Suppressor macrophage treated with lipopolysaccharide for 4 hours (primary cell): ENCODE results near the gene SAMD14.

Source experiments
- DNase-seq: peaks from one replicate; pipeline ENCODE4 v3.0.0-alpha.2; 2020

The SAMD14 gene

DNA sequence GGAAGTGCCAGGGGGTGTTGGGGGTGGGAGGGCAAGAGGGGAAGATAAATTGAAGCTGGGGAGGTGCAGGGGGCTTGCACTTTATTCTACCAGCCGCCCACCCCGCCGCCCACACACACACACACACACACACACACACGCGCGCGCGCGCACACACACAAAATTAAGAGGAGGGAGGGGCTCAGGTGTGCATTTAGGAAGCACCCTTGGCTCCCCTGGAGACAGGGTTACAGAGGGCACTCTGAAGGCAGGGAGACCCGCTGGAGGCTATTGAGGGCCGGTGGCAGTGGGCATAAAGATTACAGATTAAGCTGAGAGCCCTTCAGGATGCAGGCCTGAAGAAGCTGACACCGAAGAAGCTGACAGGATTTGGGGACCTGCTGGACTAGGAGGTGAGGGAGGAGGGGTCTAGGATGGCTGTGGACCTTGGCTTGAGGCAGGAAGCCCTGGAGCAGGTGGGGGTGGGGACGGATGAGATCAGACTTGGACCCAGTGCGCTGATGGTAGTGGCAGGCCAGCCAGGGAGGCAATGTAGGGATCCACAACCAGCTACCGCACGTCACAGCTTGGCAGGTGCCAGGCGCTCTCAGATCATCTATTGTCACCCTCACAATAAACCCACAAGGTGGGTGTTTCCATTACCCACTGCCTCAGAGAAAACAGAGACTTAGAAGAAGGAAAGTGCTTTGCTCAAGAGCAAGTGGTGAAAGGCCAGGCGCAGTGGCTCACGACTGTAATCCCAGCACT lies 772 bp upstream of the SAMD14 start:
- no peak for DNase-seq

- no peak for DNase-seq
Observed at GRCh38 chr17:50129353-50129727, 620 bp downstream of the SAMD14 start.

- peak; percentile 46 for DNase-seq
Observed at GRCh38 chr17:50128441-50129352, 1.3 kb downstream of the SAMD14 start.

DNA sequence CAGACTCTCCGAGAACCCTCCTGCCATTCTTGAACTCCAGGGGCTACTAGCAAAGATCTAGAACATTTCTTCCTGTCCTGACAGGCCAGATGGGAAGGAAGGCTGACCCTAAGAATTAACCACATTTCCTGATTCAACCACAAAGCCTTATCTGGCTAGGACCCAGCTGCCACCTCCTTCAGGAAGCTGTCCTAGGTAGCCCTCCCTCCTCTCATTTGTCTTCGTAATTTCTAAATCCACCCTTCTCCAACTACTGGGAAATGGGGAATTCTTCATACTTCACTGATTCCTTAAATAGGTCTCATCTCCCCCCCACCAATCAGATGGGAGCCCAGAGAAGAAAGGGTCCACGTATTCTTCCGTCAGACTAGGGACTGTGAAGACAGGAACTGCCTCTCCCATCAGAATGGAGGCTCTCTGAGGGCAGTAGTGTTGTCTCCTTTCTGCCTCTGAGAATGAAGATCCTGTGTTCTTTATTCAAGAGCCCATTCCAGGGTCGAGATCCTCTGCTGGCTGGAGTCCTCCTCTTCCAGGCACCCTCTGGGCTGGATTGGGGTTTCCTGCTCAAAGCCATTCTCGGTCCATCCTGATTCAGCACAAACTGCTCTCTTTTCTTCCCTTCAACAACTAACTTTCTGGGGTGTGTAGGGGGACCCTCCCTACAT lies 2.1 kb downstream of the SAMD14 start:
- DNase-seq = no peak

GRCh38 chr17:50125420-50125997 lies 4.5 kb downstream of the SAMD14 start:
- DNase-seq = no peak

DNA sequence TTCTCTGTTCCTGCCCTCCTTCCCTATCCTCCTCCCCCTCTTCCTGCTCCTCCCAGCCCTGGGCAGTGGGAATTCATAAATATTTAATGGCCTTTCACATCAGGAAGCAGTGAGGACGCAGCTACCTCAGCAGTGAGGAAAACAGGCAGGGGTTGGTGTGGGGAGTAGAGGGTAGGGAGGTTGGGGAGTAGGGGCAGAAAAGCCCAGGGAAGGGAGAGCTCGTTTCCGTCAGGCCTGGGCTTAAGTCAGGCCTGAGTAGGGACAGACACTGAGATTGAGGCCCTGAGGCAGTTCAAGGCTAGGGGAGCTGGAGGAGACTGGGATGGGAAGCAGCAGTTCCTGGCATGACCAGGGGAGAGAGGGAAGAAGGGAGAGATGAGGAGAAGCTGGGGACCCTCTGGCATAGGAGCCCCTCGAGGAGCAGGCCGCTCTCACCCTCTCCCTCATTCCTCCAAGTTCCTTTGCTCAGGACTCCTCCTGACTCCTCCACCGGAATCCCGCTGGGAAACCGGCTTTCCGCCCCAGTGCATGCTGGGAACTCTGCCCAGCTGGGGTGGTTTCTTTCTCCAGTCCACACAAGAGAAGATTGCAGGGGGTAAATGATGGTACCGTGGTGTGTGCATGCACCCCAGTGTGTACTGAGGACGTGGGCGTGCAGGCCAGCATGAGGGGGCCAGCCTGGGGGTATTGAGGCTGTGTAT lies 6.2 kb downstream of the SAMD14 start:
- DNase-seq = no peak

GRCh38 chr17:50122945-50123344 lies 7.0 kb downstream of the SAMD14 start:
- DNase-seq = no peak

- DNase-seq = no peak
Observed at GRCh38 chr17:50120475-50121253, 9.3 kb downstream of the SAMD14 start.

GRCh38 chr17:50118828-50119218 lies 11.1 kb downstream of the SAMD14 start:
- no peak for DNase-seq

- no peak for DNase-seq
Observed at GRCh38 chr17:50118076-50118827, 11.7 kb downstream of the SAMD14 start.

GRCh38 chr17:50117202-50118051 lies 12.5 kb downstream of the SAMD14 start:
- DNase-seq = peak; percentile 52

DNA sequence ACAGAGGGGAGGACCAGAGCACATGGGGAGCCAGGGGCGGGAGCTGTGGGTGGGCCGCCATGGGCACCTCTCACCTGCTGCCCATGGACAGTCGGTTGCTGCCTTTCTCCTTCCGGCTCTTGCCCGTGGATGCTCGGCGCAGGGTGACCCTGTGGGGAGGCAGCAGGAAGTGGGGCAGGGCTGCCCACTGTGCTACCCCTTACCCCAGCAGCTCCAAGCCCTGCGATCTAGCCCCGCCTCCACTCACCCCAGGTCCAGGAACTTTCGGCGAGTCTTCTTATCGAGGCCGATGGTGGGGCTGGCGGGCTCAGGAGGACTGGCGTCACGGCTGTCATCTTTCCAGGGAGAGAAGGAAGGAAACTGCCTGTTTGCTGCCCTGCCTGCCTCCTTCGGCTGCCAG lies 14.2 kb downstream of the SAMD14 start:
- no peak for DNase-seq

GRCh38 chr17:50114849-50115357 lies 15.1 kb downstream of the SAMD14 start:
- peak; percentile 81 for DNase-seq

- no peak for DNase-seq
Observed at GRCh38 chr17:50114401-50114800, 15.6 kb downstream of the SAMD14 start.

DNA sequence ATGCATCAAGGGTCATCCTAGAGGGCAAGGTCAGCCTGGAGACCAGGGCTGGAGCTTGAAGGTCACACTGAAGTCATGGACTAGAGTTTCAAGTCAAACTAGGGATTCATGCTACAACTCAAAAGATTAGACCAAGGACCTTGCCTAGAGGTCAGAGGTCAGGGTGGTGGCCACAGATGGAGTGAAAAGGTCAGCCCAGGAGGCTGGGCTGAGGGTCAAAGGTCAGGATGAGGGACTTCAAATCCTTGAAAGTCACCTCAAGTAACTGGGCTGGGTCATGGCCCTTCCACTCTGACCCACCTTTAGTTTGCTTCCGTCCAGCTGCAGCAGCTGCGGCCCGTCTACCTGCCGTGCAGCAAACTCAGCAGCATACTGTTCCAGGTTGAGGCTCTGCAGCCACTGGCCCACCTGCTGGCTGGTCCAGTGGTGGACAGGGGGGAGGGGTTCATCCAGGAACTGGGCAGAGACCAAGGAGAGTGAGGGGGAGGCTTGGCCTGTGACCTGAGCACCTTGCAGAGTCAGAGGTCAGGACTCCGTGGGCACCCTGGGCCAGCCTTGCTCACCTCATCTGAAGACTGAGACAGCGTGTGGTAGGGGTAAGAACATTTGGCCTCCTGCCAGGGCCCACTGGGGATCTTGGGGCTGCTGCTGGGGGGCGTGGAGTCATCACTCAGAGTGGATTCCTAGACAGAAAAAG lies 16.2 kb downstream of the SAMD14 start:
- no peak for DNase-seq

DNA sequence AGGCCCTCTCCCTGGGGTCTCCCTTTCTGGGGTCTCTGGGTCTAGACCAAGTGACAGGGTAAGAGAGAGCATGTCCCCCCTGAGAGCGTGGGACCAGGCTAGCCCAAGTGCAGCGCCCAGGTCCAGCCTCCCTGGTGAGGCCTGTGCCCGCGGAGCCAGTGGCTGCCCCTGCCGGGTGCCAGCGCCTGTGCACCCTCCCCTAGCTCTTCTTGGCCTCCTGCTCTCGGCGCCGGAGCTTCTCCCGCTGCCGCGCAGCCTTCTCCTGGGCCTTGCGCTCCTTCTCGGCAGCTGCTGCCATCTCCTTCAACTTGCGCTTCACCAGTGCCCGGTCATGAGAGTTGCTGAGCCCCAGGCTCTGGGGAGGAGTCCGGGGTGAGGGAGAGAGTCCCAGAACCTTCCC lies 17.3 kb downstream of the SAMD14 start:
- DNase-seq = no peak

GRCh38 chr17:50111673-50112655 lies 18.0 kb downstream of the SAMD14 start:
- no peak for DNase-seq
